Stimulated activated CD4-positive, alpha-beta T cell treated with anti-CD3 and anti-CD28 coated beads, TNF-alpha, amount 100 ng/mL, for 48 hours (primary cell): ENCODE measurements around the gene LATS1.
"Not testable (repeated sequence)": the region's sequence is repeated elsewhere in the genome, so short reads cannot be mapped to it uniquely, and the experiment has no call there.

ENCODE experiments used
- DNase-seq, 3 donors: peaks; one replicate each; pipeline ENCODE4 v3.0.0-alpha.2; 2020; ENCODE audit warnings: low read depth in 3 of 3

Gene LATS1

DNA sequence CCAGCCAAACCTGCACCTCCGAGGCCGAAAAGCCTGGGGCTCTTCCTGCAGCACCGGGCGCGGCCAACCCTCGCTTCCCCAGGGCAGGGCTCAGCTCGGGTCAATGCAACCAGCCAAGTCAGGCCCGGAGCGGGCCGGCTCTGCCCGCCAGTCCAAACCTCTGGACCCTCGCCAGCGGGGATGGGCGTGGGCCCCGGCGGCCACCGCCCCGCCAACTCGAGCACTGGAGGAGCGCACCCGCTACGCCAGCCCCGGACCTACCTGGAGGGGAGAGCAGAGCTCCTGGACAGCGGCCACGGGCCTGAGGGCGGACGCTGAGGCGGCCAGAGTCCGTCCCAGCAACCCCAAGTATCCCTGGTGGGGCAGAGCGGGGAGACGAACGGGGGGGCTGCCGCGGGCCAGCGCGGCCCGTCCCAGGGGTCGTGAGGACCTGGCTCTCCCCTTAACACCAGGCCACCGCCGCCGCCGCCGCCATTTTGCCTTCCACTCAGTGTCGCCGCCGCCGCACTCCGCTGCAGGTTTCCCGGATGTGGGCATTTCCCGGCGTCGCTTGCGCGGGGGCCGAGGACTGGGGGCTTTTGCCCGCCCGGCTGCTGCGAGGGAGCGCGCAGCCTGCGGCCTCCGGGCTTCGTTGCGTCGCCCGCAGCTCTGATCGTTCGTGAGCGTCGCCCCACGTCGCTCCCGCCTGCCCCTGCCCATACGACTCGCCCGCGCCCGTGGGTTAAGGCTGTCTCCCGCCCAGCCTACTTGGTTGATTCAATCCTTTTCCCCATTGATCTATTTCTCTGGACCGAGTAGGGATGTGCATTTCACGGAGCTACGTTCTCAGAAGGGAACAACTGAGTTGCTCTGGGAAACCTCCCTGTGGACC, at the start of gene LATS1:
LATS1 (minus strand) TSS at position 514 of the 871 bp plus-strand sequence. CDS start 15,975 bp downstream, outside the sequence.
- DNase-seq = peak; percentile 84 to 91 (median 90)

DNA sequence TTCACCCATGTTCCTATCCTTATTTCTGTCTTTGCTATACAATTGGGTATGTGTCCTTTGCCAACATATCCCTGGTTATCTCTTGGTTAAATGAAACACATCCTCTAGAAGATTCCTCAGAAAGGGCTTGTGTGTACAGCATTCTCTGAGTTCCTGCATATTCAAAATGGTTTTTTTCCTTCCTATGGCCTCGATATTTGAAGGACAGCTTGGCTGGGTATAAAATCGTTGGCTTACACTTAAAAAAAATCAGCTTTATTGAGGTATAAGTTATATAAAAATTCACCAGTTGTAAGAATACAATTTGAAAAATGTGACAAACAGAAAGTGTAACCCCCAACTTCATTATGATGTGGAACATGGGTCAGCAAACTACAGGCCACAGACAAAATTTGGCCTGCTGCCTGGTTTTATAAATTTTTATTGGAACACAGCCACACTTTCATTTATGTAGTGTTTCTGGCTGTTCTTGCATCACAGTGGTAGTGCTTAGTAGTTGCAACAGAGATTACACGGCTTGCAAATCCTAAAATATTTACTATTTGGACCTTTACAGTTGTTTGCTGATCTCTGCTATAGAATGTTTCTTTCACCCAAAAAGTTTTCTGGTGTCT, 48.4 kb upstream of the LATS1 start:
- no peak for DNase-seq

DNA sequence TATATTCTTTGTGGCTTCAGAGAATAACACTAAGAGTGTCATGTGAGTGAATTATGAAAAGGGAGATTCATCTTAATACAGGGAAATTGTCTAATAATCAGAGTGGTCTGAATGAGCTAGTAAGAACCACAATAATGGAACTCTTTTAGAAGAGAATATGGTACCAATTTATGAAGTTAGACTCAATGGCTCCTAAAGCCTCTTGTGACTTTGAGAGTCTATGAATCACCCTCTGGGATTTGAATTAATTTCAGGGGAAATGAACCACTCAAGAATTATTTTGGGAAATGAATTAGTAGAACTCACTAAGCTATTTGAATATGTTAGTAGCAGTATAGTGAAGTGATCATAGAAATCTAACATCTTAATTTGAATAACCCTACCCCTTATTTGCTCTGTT, 46.0 kb upstream of the LATS1 start:
- no peak for DNase-seq

- no peak for DNase-seq
These were observed 43.5 kb upstream of the LATS1 start for GRCh38 chr6:149761438-149761837.

DNA sequence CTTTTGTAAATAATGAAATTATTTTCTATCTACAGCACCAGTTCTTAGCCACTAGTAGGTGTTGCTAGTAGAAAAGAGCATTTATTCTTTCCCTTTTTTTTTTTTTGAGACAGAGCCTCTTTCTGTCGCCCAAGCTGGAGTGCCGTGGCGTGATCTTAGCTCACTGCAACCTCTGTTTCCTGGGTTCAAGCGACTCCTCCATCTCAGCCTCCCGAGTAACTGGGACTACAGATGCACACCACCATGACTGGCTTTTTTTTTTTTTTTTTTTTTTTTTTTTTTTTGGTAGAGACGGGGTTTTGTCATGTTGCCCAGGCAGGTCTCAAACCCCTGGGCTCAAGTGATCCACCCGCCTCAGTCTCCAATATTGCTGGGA, 38.3 kb upstream of the LATS1 start:
- no peak for DNase-seq

DNA sequence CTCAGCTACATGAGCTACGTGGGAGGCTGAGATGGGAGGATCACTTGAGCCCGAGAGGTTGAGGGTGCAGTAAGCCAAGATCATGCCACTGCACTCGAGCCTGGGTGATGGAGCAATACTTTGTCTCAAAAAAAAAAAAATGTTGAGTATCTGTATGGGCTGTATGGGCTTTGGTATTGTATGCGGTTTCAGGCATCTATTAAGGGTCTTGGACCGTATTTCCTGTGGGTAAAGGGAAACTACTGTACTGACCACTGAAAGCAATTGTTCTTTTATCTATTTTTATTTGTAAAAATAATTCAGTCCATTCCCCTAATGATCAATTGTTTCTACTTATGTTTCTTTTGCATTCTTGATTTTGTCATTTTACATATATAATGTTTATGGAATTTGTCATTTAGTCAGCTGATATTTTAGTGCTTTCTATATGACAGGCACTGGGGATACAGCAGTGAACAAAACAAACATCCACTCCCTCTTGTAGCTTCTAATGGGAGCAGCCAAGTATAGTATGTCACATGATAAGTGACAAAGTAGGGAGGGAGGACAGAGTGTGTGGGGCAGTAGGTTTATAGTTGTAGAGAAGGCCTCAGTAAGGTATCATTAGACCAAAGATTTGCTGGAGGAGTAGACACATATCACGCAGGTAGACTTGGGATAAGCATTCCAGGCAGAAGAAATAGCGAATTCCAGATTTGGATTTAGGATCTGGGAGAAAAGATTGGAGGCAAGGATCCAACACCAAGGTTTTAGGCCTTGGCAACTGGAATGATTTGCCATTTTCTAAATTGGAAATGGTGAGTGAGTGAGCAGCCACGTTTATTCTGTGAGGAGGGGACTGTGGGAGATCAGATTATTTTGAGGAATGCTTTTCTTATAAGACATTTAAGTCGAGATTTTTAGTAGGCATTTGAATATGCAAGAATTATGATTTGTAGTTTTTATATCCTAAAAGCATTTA, 37.7 kb upstream of the LATS1 start:
- no peak for DNase-seq

- DNase-seq = no peak
These were observed 36.6 kb upstream of the LATS1 start for GRCh38 chr6:149754548-149754947.

DNA sequence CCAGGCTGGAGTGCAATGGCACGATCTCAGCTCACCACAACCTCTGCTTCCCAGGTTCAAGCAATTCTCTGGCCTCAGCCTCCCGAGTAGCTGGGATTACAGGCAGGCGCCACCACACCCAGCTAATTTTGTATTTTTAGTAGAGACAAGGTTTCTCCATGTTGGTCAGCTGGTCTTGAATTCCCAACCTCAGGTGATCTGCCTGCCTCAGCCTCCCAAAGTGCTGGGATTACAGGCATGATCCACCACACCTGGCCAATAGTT, 35.4 kb upstream of the LATS1 start:
- DNase-seq = not testable (repeated sequence)

DNA sequence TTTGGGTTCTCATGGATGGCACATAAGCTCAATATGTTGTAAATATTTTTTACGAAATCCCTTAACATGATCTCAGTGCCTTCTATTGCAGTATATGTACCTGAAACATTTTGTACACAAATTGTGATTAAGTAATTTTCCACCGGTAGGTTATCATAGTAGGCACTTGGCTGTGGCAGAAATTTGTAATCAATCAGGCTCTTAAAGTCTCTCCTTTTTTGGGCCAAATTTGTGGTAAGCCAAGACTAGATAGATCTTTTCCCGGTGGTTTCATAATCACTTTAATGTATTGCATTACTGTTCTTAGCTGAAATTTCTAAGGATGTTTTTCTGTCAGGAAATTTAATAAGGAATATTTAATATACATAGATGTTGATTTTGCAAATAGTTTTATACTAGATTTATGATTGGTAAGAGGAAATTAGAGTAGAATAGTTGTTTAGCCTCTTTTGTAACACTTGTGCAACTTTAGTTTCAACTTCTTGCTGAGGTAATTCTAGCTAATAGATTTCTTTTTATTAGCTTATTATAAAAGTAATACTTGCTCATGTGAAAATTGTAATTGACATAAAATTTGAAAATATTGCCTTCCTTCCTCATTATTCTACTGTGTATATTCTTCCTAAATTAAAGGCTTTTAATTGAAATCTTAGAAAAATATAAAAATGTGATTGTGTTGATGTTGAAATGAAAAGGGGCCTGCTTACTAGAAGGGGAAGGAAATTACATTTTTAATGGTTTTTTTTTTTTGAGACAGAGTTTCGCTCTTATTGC, 34.9 kb upstream of the LATS1 start:
- DNase-seq = no peak

GRCh38 chr6:149751920-149752319, 34.0 kb upstream of the LATS1 start:
- DNase-seq = not testable (repeated sequence)

DNA sequence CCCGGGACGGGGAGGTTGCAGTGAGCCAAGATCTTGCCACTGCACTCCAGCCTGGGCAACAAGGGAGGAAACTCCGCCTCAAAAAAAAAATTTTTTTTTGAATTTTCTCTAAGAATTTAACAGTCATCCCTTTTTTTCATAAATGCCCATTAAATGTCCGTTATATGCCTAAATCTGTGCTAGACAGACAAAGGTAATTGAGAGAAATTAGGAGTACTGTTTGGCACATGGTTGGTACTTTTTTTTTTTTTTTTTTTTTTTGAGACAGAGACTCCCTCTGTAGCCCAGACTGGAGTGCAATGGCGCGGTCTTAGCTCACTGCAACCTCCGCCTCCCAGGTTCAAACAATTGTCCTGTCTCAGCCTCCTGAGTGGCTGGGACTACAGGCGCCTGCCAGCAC, 33.3 kb upstream of the LATS1 start:
- DNase-seq = no peak

DNA sequence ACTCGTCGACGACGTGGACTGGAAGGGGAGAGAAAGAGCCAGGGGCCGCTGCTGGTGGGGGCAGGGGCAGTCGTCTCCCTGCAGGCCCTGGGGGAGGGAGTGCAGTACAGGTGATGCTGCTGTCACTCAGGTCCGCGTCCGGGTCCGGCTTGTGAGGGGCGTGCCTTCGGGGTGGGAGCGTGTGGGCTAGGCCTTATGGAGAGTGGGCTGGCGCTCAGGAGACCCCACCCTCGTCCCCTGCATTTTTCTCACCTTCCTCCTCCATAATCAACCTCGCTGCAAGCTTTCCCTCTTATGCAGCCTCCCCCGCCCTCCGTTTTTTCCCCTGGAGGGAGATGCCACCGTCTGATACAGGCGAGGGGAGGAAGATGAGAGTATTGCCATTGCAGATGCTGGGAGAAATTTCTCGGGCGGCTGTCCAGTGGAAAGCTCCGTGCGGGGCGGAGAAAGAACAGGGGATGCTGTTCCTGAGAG, 32.3 kb upstream of the LATS1 start:
- DNase-seq = peak; percentile 47 to 51 (median 48)

GRCh38 chr6:149749594-149750135, 31.8 kb upstream of the LATS1 start, which contains the start of gene PCMT1:
PCMT1 (plus strand) TSS chr6:149749741; CDS start chr6:149749902, 161 bp downstream.
- peak; percentile 82 to 83 (median 82) for DNase-seq

- DNase-seq = not testable (repeated sequence)
These were observed 31.2 kb upstream of the LATS1 start for GRCh38 chr6:149749082-149749593.

DNA sequence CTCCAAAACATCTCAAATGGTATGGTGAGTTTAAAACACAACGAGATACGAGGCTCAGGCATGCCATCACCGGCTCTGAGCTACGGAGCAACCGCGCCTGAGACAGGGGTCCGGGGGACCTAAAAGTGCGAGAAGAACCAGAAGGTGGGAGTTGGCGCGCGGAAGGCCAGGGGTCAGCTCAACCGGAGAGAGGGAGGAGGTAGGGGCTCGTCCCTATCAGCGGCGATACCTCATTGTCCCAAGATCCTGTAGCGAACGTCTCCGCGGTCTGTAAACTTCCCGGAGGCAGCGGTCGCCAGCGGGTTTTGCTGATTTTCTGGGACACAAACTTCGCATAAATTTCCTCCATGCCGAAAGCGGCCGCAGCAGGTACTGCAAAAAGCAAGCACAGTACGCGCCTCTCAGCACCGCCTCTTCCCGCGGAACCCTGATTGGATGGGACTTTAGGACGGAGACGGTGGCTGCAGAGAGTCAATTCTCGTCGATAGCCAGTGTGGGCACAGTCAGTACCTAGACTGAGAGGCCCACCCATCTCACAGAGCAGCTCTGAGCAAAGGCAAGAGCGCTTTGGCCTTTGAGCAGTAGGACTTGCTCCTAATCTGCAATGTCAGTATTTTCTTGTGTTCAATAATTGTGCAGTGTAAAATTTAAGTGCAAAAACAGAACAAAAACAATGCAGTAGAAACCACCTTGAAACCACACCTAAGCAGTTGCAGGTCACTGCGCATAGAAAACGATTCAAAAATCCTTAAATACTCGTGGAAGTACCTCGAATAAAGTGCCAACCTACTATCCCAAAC, 28.4 kb upstream of the LATS1 start, which contains the start of gene NUP43:
NUP43 (minus strand) TSS at position 383 of the 800 bp plus-strand sequence; CDS start at position 349, 34 bp downstream.
- peak; percentile 87 to 91 (median 88) for DNase-seq

- not testable (repeated sequence) for DNase-seq
These were observed 27.4 kb upstream of the LATS1 start for GRCh38 chr6:149745252-149745651.

DNA sequence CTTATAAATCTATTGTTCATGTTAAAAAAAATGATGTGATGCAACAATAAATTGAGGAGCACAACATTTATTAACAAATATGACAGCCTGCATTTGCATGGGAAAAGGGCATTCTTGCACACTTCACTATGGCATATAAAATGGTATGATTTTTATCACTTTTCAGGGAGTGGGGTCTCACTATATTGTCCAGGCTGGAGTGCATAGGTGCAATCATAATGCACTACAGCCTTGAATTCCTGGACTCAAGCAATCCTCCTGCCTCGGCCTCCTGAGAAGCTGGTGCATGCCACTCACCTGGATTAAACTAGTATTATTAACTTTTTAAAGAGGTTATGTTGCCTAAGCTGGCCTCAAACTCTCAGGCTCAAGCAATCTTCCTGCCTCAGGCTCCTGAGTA, 17.0 kb upstream of the LATS1 start:
- DNase-seq = no peak

GRCh38 chr6:149733089-149733720, 15.3 kb upstream of the LATS1 start:
- DNase-seq = no peak

GRCh38 chr6:149729824-149730223, 11.9 kb upstream of the LATS1 start:
- DNase-seq = no peak
